HCT116 (cell line): ENCODE measurements around the gene HEPACAM. TPM values are rescaled to one million over a fixed set of nuclear protein-coding genes. Genes with fewer than 3 reads are reported as not detected.

Experiments used
- ATAC-seq: fragments of 200-7000 bp; cut with Tn5 transposase; 2 replicates; pipeline ENCODE4 v1.9.1; 2020; ENCODE audit warnings: mild to moderate bottlenecking, moderate library complexity
- BruUV-seq: library from RNA; stranded (reverse); fragments of 400-500 nt; replicated peaks from 2 replicates; lab custom pipeline; 2021; lab: Mats Ljungman, UMichigan
- CTCF ChIA-PET: fragments of 300-600 bp; sonication (Branson Sonifier 250); formaldehyde crosslinking; loops from one replicate; lab custom pipeline; 2021; ENCODE audit warnings: antibody characterized with exemption; lab: Charles Lee
- POLR2A ChIA-PET: fragments of 300-600, 350-600 bp; sonication (Branson Sonifier 250); formaldehyde crosslinking; loops from one replicate; lab custom pipeline; 2021; ENCODE audit warnings: antibody characterized with exemption; lab: Charles Lee
- RAD21 ChIA-PET, 2 experiments: fragments of 300-600 bp; sonication (Branson Sonifier 250); formaldehyde crosslinking; loops; one replicate each; lab custom pipeline; 2023; ENCODE audit warnings: low total read pairs in 2 of 2; ENCODE audit not compliant: uncharacterized antibody in 2 of 2, unreplicated experiment in 2 of 2, low non-redundant PET in 1 of 2; lab: Charles Lee
- DNase-seq: peaks from one replicate; pipeline ENCODE4 v3.0.0-alpha.2; 2010; ENCODE audit warnings: low read depth, low spot score
- H2AFZ ChIP-seq: fragments of 200-600 bp; shearing (Covaris generic), sonication (generic); 2 replicates; pipeline ENCODE4 v1.6.1; 2017; ENCODE audit warnings: low read depth, mixed run types, mixed read lengths, antibody characterized with exemption, low read length; ENCODE audit not compliant: poor library complexity, severe bottlenecking
- H3K27ac ChIP-seq: 2 replicates; pipeline ENCODE4 v1.5.1; 2012; ENCODE audit warnings: low read depth, low read length
- H3K27me3 ChIP-seq: fragments of 200-600 bp; sonication (generic); 2 replicates; pipeline ENCODE4 v1.6.1; 2016; ENCODE audit warnings: mixed run types, low read length, mixed read lengths; ENCODE audit not compliant: insufficient read depth
- H3K36me3 ChIP-seq, 2 experiments: fragments of 200-500 bp in 1 of 2; fragments of 200-600 bp in 1 of 2; sonication (Bioruptor generic) in 1 of 2; sonication (generic) in 1 of 2; 2 replicates each; pipeline versions ENCODE4 v1.5.1 to v1.6.1; 2014 to 2016; ENCODE audit warnings: low read length in 2 of 2, inconsistent platforms in 1 of 2, mixed read lengths in 1 of 2, mixed run types in 1 of 2; ENCODE audit not compliant: insufficient read depth in 2 of 2, control insufficient read depth in 1 of 2
- H3K4me1 ChIP-seq, 2 experiments: fragments of 200-600 bp in 1 of 2; sonication (generic) in 1 of 2; 2 replicates each; pipeline versions ENCODE4 v1.5.1 to v1.6.1; 2012 to 2017; ENCODE audit warnings: low read length in 2 of 2, inconsistent platforms in 1 of 2, mild to moderate bottlenecking in 1 of 2, mixed read lengths in 1 of 2, mixed run types in 1 of 2, moderate library complexity in 1 of 2; ENCODE audit not compliant: insufficient read depth in 2 of 2, control insufficient read depth in 1 of 2
- H3K4me2 ChIP-seq: fragments of 200-600 bp; sonication (generic); 2 replicates; pipeline ENCODE4 v1.6.1; 2017; ENCODE audit warnings: mixed run types, low read length, mixed read lengths
- H3K4me3 ChIP-seq, 2 experiments: fragments of 200-600 bp in 1 of 2; sonication (generic) in 1 of 2; replicated peaks in 1 of 2; 2 replicates each; pipeline ENCODE4 v1.5.1; 2011 to 2016; ENCODE audit warnings: low read length in 2 of 2, control low read depth in 1 of 2, low read depth in 1 of 2, mild to moderate bottlenecking in 1 of 2, mixed read lengths in 1 of 2, mixed run types in 1 of 2
- H3K79me2 ChIP-seq: fragments of 200-600 bp; sonication (generic); 2 replicates; pipeline ENCODE4 v1.6.1; 2017; ENCODE audit warnings: mild to moderate bottlenecking, mixed run types, low read length, moderate library complexity, mixed read lengths; ENCODE audit not compliant: insufficient read depth
- H3K9ac ChIP-seq: fragments of 200-600 bp; sonication (generic); 2 replicates; pipeline ENCODE4 v1.6.1; 2016; ENCODE audit warnings: low read length, mixed read lengths
- H3K9me2 ChIP-seq: fragments of 200-600 bp; sonication (generic), shearing (Covaris generic); 2 replicates; pipeline ENCODE4 v1.6.1; 2017; ENCODE audit warnings: mixed run types, mild to moderate bottlenecking, moderate library complexity; ENCODE audit not compliant: insufficient read depth
- H3K9me3 ChIP-seq, 2 experiments: fragments of 200-500 bp in 1 of 2; fragments of 200-600 bp in 1 of 2; sonication (Bioruptor generic) in 1 of 2; sonication (generic) in 1 of 2; 2 replicates each; pipeline ENCODE4 v1.6.1; 2014 to 2017; ENCODE audit warnings: low read length in 2 of 2, mixed read lengths in 2 of 2, inconsistent platforms in 1 of 2, low read depth in 1 of 2, mild to moderate bottlenecking in 1 of 2, mixed run types in 1 of 2, moderate library complexity in 1 of 2; ENCODE audit not compliant: control insufficient read depth in 1 of 2, insufficient read depth in 1 of 2
- H4K20me1 ChIP-seq: fragments of 200-600 bp; sonication (generic), shearing (Covaris generic); 2 replicates; pipeline ENCODE4 v1.6.1; 2017; ENCODE audit warnings: mixed run types, mild to moderate bottlenecking, moderate library complexity; ENCODE audit not compliant: insufficient read depth
- ATF3 ChIP-seq: IDR thresholded peaks from 2 replicates; pipeline ENCODE4 v1.6.1; 2012
- CBX3 ChIP-seq: IDR thresholded peaks from 2 replicates; pipeline ENCODE4 v1.6.1; 2012; ENCODE audit warnings: low read depth
- CEBPB ChIP-seq: IDR thresholded peaks from 2 replicates; pipeline ENCODE4 v1.6.1; 2012; ENCODE audit warnings: low read depth
- EGR1 ChIP-seq: IDR thresholded peaks from 2 replicates; pipeline ENCODE4 v1.6.1; 2012; ENCODE audit warnings: low read depth
- ELF1 ChIP-seq: IDR thresholded peaks from 2 replicates; pipeline ENCODE4 v1.6.1; 2012; ENCODE audit warnings: low read depth, borderline replicate concordance
- EZH2 ChIP-seq: fragments of 200-600 bp; sonication (generic); IDR thresholded peaks from 2 replicates; pipeline ENCODE4 v1.6.1; 2017; ENCODE audit warnings: antibody characterized with exemption, mixed run types
- FOSL1 ChIP-seq: IDR thresholded peaks from 2 replicates; pipeline ENCODE4 v1.6.1; 2012; ENCODE audit warnings: low read depth
- MAX ChIP-seq: IDR thresholded peaks from 2 replicates; pipeline ENCODE4 v1.6.1; 2012
- POLR2A ChIP-seq: IDR thresholded peaks from 2 replicates; pipeline ENCODE4 v1.7.0; 2011; ENCODE audit warnings: borderline replicate concordance; ENCODE audit not compliant: insufficient read depth, insufficient read length; ENCODE audit errors: extremely low read depth
- POLR2AphosphoS5 ChIP-seq: IDR thresholded peaks from 2 replicates; pipeline ENCODE4 v1.6.1; 2011; ENCODE audit warnings: mild to moderate bottlenecking, low read depth, low read length, moderate library complexity
- RAD21 ChIP-seq: IDR thresholded peaks from 2 replicates; pipeline ENCODE4 v1.6.1; 2012; ENCODE audit warnings: low read depth, mild to moderate bottlenecking
- REST ChIP-seq: IDR thresholded peaks from 2 replicates; pipeline ENCODE4 v1.6.1; 2012; ENCODE audit warnings: low read depth
- SIN3A ChIP-seq: IDR thresholded peaks from 2 replicates; pipeline ENCODE4 v1.6.1; 2012; ENCODE audit warnings: low read depth
- TCF7L2 ChIP-seq: IDR thresholded peaks from 2 replicates; pipeline ENCODE4 v1.7.0; 2011; ENCODE audit warnings: borderline replicate concordance, inconsistent platforms; ENCODE audit not compliant: insufficient read depth, insufficient read length; ENCODE audit errors: extremely low read depth
- YY1 ChIP-seq: IDR thresholded peaks from 2 replicates; pipeline ENCODE4 v1.6.1; 2011; ENCODE audit warnings: low read length, low read depth, moderate library complexity, mild to moderate bottlenecking; ENCODE audit not compliant: insufficient replicate concordance; ENCODE audit errors: extremely low read depth
- ZBTB33 ChIP-seq: IDR thresholded peaks from 2 replicates; pipeline ENCODE4 v1.6.1; 2011; ENCODE audit warnings: mild to moderate bottlenecking, low read length, moderate library complexity; ENCODE audit not compliant: insufficient replicate concordance; ENCODE audit errors: extremely low read depth
- ZFX ChIP-seq: fragments of 450-650 bp; IDR thresholded peaks from 2 replicates; pipeline ENCODE4 v1.6.1; 2017
- intact Hi-C: fragments of 100-400 bp; cut with micrococcal nuclease; formaldehyde crosslinking; loops from 2 replicates; pipeline ENCODE4 v1.10.0; 2022
- total RNA-seq: library from RNA; stranded (reverse); gene quantifications from one replicate; pipeline ENCODE4 v1.2.1, GENCODE V29; 2021; ENCODE audit not compliant: unreplicated experiment

The HEPACAM gene
- total RNA-seq, 1 experiment from 2014 or later: not detected

- no peak overlapping the region for H3K4me2 ChIP-seq
- H2AFZ ChIP-seq: no peak overlapping the region
- ChIA-PET POLR2A (no interaction called here), CTCF (no interaction called here), RAD21 (no interaction called here)
- no peaks in the 10 kb centered on the region for H3K36me3 ChIP-seq
- intact Hi-C loops: no loop called here
- no peaks in the 10 kb centered on the region for H3K9me2 ChIP-seq
- no peak overlapping the region for H3K27ac ChIP-seq
- no peaks in the 10 kb centered on the region for H3K27me3 ChIP-seq
- no peak overlapping the region for H3K9ac ChIP-seq
- no TSS peak for BruUV-seq
- peaks cover 4 to 31% of the 10 kb centered on the region in 2 experiments for H3K4me1 ChIP-seq
- no peak overlapping the region for H3K4me3 ChIP-seq
- H3K79me2 ChIP-seq: no peaks in the 10 kb centered on the region
- DNase-seq: no peak
- no peaks in the 10 kb centered on the region for H4K20me1 ChIP-seq
- TF ChIP-seq EZH2 (no peak), RAD21 (no peak), CBX3 (no peak), ZFX (no peak), ELF1 (no peak), ZBTB33 (no peak), FOSL1 (no peak), POLR2A (no peak), CEBPB (no peak), YY1 (no peak), EGR1 (no peak), ATF3 (no peak), TCF7L2 (no peak), POLR2AphosphoS5 (no peak), SIN3A (no peak), REST (no peak), MAX (no peak)
- TF ChIP-seq, all 23 proteins: peak for 0
- H3K9me3 ChIP-seq: no peaks in the 10 kb centered on the region
- ATAC-seq: no peak
These were observed 40.3 kb downstream of the HEPACAM start for GRCh38 chr11:124895471-124895971.
